Body of pancreas (tissue), 4 donors: ENCODE measurements around the gene IL1RAPL2.

ENCODE experiments used
- POLR2A ChIP-seq, 3 donors: fragments of 450-650 bp; IDR thresholded peaks; one replicate each; pipeline ENCODE4 v1.6.1; 2016; ENCODE audit warnings: antibody characterized with exemption in 3 of 3, mild to moderate bottlenecking in 2 of 3
- TF ChIP-seq, protein P1 (sequence below), 7 experiments: fragments of 450-650 bp in 4 of 7; fragments of 200-600 bp in 3 of 7; sonication (generic) in 3 of 7; IDR thresholded peaks; one replicate each; pipeline ENCODE4 v1.5.1; 2016 to 2019; ENCODE audit warnings: antibody characterized with exemption in 7 of 7

GRCh38 chrX:105715746-105716145 is 1149.7 kb downstream of the IL1RAPL2 start:
- TF ChIP-seq, protein P1, sequence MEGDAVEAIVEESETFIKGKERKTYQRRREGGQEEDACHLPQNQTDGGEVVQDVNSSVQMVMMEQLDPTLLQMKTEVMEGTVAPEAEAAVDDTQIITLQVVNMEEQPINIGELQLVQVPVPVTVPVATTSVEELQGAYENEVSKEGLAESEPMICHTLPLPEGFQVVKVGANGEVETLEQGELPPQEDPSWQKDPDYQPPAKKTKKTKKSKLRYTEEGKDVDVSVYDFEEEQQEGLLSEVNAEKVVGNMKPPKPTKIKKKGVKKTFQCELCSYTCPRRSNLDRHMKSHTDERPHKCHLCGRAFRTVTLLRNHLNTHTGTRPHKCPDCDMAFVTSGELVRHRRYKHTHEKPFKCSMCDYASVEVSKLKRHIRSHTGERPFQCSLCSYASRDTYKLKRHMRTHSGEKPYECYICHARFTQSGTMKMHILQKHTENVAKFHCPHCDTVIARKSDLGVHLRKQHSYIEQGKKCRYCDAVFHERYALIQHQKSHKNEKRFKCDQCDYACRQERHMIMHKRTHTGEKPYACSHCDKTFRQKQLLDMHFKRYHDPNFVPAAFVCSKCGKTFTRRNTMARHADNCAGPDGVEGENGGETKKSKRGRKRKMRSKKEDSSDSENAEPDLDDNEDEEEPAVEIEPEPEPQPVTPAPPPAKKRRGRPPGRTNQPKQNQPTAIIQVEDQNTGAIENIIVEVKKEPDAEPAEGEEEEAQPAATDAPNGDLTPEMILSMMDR (IDR thresholded peaks at IDR 0.05): no peak
- no peak for TF ChIP-seq POLR2A (IDR thresholded peaks at IDR 0.05)
